OCI-LY3 (cell line): ENCODE measurements around the gene KRTAP5-9.
"Not testable (repeated sequence)": the region's sequence is repeated elsewhere in the genome, so short reads cannot be mapped to it uniquely, and the experiment has no call there.

ENCODE experiments used
- H2AFZ ChIP-seq: fragments of 200-600, 300-600 bp; shearing (Covaris generic); 2 replicates; pipeline ENCODE4 v1.6.0; 2014; ENCODE audit warnings: antibody characterized with exemption, low read depth, low read length
- H3K27ac ChIP-seq: fragments of 200-600, 300-600 bp; sonication (generic); 2 replicates; pipeline ENCODE4 v1.5.1; 2014; ENCODE audit warnings: mild to moderate bottlenecking, low read length, moderate library complexity, mixed read lengths
- H3K27me3 ChIP-seq: fragments of 200-600, 300-600 bp; sonication (generic); 2 replicates; pipeline ENCODE4 v1.6.1; 2014; ENCODE audit warnings: low read depth, low read length, mixed read lengths
- H3K36me3 ChIP-seq: fragments of 200-600, 300-600 bp; sonication (generic); replicated peaks from 2 replicates; pipeline ENCODE3; 2014; ENCODE audit warnings: low read depth, low read length, mixed read lengths
- H3K4me1 ChIP-seq: fragments of 300-600, 200-600 bp; sonication (generic); 2 replicates; pipeline ENCODE4 v1.6.1; 2014; ENCODE audit warnings: low read length, mixed read lengths
- H3K4me2 ChIP-seq: fragments of 200-600, 300-600 bp; sonication (generic); 2 replicates; pipeline ENCODE4 v1.6.1; 2014; ENCODE audit warnings: low read length, mixed read lengths
- H3K4me3 ChIP-seq: fragments of 300-600, 200-600 bp; sonication (generic); 2 replicates; pipeline ENCODE4 v1.5.1; 2014; ENCODE audit warnings: antibody characterized with exemption, mild to moderate bottlenecking, low read length, moderate library complexity
- H3K79me2 ChIP-seq: fragments of 300-600, 200-600 bp; shearing (Covaris generic); 2 replicates; pipeline ENCODE4 v1.6.1; 2014; ENCODE audit warnings: mild to moderate bottlenecking, low read length, mixed read lengths
- H3K9ac ChIP-seq: fragments of 300-600, 200-600 bp; shearing (Covaris generic); 2 replicates; pipeline ENCODE4 v1.6.0; 2014; ENCODE audit warnings: mild to moderate bottlenecking, low read length, moderate library complexity
- H3K9me3 ChIP-seq: fragments of 200-600, 300-600 bp; shearing (Covaris generic); 2 replicates; pipeline ENCODE4 v1.6.1; 2014; ENCODE audit warnings: low read length, mixed read lengths; ENCODE audit not compliant: insufficient read depth
- H4K20me1 ChIP-seq: fragments of 200-600, 300-600 bp; sonication (generic); 2 replicates; pipeline ENCODE4 v1.6.1; 2016; ENCODE audit warnings: low read length, mixed read lengths; ENCODE audit not compliant: insufficient read depth
- CTCF ChIP-seq: fragments of 200-600, 300-600 bp; sonication (generic); IDR thresholded peaks from 2 replicates; pipeline ENCODE4 v1.5.1; 2014; ENCODE audit warnings: antibody characterized with exemption, low read length, low read depth
- EZH2phosphoT487 ChIP-seq: fragments of 200-600 bp; shearing (Covaris generic); IDR thresholded peaks from 2 replicates; pipeline ENCODE4 v1.6.1; 2018; ENCODE audit warnings: antibody characterized with exemption, mixed run types, low read depth

Gene KRTAP5-9

GRCh38 chr11:71580057-71581003 lies 32.1 kb downstream of the KRTAP5-9 start:
- no peaks in the 10 kb centered on the region for H3K36me3 ChIP-seq
- peaks cover 24% of the 10 kb centered on the region for H3K27me3 ChIP-seq
- TF ChIP-seq EZH2phosphoT487 (no peak), CTCF (peak; percentile 56)
- no peak overlapping the region for H3K27ac ChIP-seq
- no peaks in the 10 kb centered on the region for H3K9me3 ChIP-seq
- no peak overlapping the region for H3K9ac ChIP-seq
- peak overlapping the region; percentile 87; the same call in 1 of the 2 replicates for H2AFZ ChIP-seq
- H3K4me2 ChIP-seq: peak overlapping the region; percentile 63
- H4K20me1 ChIP-seq: no peaks in the 10 kb centered on the region
- H3K4me1 ChIP-seq: peaks cover 6% of the 10 kb centered on the region
- peak overlapping the region; percentile 38; the same call in 1 of the 2 replicates for H3K4me3 ChIP-seq
- no peaks in the 10 kb centered on the region for H3K79me2 ChIP-seq

GRCh38 chr11:71581826-71582225 lies 33.6 kb downstream of the KRTAP5-9 start:
- Histone ChIP-seq H3K9me3 (no peaks in the 10 kb centered on the region), H3K27ac (no peak overlapping the region)
- TF ChIP-seq CTCF (no peak), EZH2phosphoT487 (no peak)

GRCh38 chr11:71582309-71582895 lies 34.2 kb downstream of the KRTAP5-9 start, which contains the start of gene KRTAP5-11:
Gene KRTAP5-11 (minus strand): TSS chr11:71582875. CDS start chr11:71582837, 38 bp downstream.
- no peaks in the 10 kb centered on the region for H4K20me1 ChIP-seq
- peaks cover 6% of the 10 kb centered on the region for H3K4me1 ChIP-seq
- no peak within 1 kb of the TSS for H3K27ac ChIP-seq
- no peaks in the 10 kb centered on the region for H3K9me3 ChIP-seq
- H3K4me2 ChIP-seq: no peak within 1 kb of the TSS
- H3K27me3 ChIP-seq: peaks cover 12% of the 10 kb centered on the region; the same call in 1 of the 2 replicates
- no peak for TF ChIP-seq EZH2phosphoT487
- no peak within 1 kb of the TSS for H3K9ac ChIP-seq
- no peaks in the 10 kb centered on the region for H3K79me2 ChIP-seq
- H3K4me3 ChIP-seq: no peak within 1 kb of the TSS
- H2AFZ ChIP-seq: no peak within 1 kb of the TSS
- no peaks in the 10 kb centered on the region for H3K36me3 ChIP-seq

More at GRCh38 chr11:71581826-71582225, 33.6 kb downstream of the KRTAP5-9 start:
- Histone ChIP-seq H3K4me1 (peaks cover 6% of the 10 kb centered on the region), H3K4me2 (no peak overlapping the region), H4K20me1 (no peaks in the 10 kb centered on the region), H3K79me2 (no peaks in the 10 kb centered on the region), H3K27me3 (peaks cover 12% of the 10 kb centered on the region; the same call in 1 of the 2 replicates), H3K4me3 (no peak overlapping the region), H3K36me3 (no peaks in the 10 kb centered on the region), H3K9ac (no peak overlapping the region), H2AFZ (no peak overlapping the region)

GRCh38 chr11:71582969-71583368 lies 34.7 kb downstream of the KRTAP5-9 start:
- H2AFZ ChIP-seq, H3K4me3 ChIP-seq, H3K4me2 ChIP-seq, H4K20me1 ChIP-seq, H3K9me3 ChIP-seq, H3K9ac ChIP-seq, H3K4me1 ChIP-seq, H3K36me3 ChIP-seq, H3K79me2 ChIP-seq, H3K27ac ChIP-seq: not testable (repeated sequence)
- peaks cover 12% of the 10 kb centered on the region; the same call in 1 of the 2 replicates for H3K27me3 ChIP-seq

GRCh38 chr11:71585673-71586072 lies 37.5 kb downstream of the KRTAP5-9 start:
- H3K27ac ChIP-seq, H2AFZ ChIP-seq, H3K9ac ChIP-seq, H3K4me1 ChIP-seq, H4K20me1 ChIP-seq, H3K4me2 ChIP-seq, H3K36me3 ChIP-seq, H3K27me3 ChIP-seq, H3K79me2 ChIP-seq, H3K9me3 ChIP-seq, H3K4me3 ChIP-seq: not testable (repeated sequence)

GRCh38 chr11:71588314-71588713 lies 40.1 kb downstream of the KRTAP5-9 start:
- not testable (repeated sequence) for H3K9ac ChIP-seq, H3K4me3 ChIP-seq, H3K36me3 ChIP-seq, H3K79me2 ChIP-seq, H3K27me3 ChIP-seq, H4K20me1 ChIP-seq, H3K27ac ChIP-seq, H3K4me1 ChIP-seq, H3K4me2 ChIP-seq, H2AFZ ChIP-seq, H3K9me3 ChIP-seq
